Measurements from ENCODE around the gene PCDHGB3. TPM values are rescaled to one million over a fixed set of nuclear protein-coding genes. Genes with fewer than 3 reads are reported as not detected.

Gene PCDHGB3
- 0.83 and 1.5 TPM in 2 replicates for total RNA-seq (2014; rRNA removed; shearing (Covaris generic))

GRCh38 chr5:141369994-141370848 is at the start of gene PCDHGB3:
Gene PCDHGB3, plus strand, starts transcription at chr5:141370242. Its CDS starts 153 bp downstream, at chr5:141370395.

DNA sequence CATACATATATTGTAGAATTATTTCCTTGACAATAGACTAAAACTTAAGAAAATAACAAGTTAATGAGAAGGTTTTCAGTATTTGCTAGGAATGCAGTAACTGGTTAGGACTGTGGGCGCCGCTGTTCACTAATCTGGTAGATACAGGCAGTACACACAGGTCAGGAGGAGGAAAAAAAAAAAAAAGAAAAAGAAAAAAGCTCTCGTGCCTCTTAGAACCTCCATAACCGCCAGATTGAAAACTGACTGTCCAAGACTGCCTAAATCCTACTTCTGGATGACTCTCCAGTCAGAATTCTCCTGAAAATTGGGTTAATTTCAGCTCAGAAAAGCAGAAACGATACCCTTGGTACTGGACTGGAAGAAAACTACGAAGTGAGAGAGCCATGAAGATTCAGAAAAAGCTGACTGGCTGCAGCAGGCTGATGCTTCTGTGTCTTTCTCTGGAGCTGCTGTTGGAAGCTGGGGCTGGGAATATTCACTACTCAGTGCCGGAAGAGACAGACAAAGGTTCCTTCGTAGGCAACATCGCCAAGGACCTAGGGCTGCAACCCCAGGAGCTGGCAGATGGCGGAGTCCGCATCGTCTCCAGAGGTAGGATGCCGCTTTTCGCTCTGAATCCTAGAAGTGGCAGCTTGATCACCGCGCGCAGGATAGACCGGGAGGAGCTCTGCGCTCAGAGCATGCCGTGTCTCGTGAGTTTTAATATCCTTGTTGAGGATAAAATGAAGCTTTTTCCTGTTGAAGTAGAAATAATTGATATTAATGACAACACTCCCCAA is 39.6 kb upstream of the PCDHGB3 start, which contains the start of gene PCDHGA1:
Gene PCDHGA1 (plus strand): TSS at position 216 of the 782 bp plus-strand sequence.

DNA sequence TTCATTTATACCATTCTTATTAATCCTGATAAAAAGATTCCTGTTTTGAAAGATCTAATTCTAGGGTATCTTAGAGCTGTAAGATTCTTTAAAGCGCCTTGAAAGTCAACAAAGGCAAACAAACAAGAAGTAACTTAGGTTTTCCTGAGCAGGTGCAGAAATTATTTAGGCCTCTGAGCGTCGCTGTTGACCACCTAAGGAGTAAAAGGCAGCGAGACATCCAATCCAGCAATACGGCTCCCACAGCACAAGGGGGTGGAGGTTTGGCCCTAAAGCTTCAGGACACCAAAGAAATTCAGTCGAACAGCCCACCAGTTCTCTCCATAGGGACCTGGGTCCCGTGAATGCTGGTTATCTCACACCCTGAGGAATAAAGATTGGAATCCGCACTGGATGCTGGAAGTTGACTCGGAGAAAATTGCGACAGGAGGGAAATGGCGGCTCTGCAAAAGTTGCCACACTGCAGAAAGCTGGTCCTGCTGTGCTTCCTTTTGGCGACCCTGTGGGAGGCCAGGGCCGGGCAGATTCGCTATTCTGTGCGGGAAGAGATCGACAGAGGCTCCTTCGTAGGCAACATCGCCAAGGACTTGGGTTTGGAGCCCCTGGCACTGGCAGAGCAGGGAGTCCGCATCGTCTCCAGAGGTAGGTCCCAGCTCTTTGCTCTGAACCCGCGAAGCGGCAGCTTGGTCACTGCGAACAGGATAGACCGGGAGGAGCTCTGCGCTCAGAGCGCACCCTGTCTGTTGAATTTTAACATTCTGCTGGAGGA is 31.3 kb upstream of the PCDHGB3 start, which contains the start of gene PCDHGA2:
Gene PCDHGA2 (plus strand): TSS at position 223 of the 769 bp plus-strand sequence.

DNA sequence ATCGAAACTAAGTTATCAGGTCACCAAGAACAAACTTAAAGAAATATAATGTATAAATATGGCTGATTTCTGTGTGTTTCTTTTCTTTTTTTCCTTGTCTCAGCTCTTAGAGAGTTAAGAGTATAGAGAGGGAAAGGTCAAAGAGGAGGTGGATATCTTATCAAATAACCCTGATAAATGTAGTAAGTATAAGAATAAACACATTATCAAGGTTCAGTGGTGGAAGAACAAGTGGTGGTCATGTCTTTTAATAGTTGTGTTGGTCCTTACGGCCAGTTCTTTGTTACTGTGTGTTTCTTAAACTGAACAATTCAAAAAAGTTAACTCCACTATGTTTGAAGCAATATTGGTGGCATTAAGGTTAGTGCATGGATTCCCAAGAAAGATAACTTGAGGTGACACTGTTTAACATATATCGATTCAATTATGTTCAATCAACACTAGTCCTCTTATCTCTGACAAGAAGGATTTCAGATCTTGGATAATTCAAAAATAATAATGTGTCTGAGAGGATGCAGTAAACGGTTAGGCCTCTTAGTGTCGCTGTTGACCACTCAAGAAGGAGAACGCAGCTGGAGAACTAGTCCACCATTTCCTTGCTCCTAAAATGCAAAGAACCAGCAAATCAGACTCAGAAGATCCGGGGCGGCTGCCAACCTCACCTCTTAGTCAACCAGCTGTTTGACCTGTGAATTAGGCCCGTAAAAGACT is 26.6 kb upstream of the PCDHGB3 start, which contains the start of gene PCDHGA3:
Gene PCDHGA3 (plus strand): TSS at position 588 of the 711 bp plus-strand sequence. CDS start 205 bp downstream, outside the sequence.

DNA sequence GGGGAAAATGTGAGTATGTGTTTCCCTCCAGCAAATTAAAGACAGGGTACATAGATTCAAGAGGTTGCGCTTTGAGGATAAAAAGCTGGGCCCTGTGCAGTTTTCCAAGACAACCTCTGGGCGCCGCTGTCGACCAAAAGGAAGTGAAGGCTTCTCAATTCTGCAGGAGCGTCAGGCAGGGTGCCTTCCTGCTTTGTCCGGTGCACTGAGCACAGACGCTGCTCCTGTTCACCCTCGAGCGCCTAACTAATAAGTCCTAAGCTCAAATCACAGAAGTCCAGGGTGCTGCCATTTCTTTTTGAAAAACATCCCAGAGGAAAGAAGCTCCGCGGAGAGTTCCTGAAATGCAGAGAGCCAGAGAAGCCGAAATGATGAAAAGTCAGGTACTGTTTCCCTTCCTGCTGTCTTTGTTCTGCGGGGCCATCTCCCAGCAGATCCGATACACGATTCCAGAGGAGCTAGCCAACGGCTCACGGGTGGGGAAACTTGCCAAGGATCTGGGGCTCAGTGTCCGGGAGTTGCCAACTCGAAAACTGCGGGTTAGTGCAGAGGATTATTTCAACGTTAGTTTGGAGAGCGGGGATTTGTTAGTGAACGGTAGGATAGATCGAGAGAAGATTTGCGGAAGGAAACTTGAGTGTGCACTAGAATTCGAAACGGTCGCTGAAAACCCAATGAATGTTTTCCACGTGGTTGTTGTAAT is 20.0 kb upstream of the PCDHGB3 start, which contains the start of gene PCDHGB1:
Gene PCDHGB1 (plus strand): TSS at position 183 of the 703 bp plus-strand sequence. CDS start 162 bp downstream, at position 345.

GRCh38 chr5:141354900-141355469 is 15.1 kb upstream of the PCDHGB3 start, which contains the start of gene PCDHGA4:
Gene PCDHGA4, plus strand, starts transcription at chr5:141355021. Its CDS starts 87 bp downstream, at chr5:141355108.

DNA sequence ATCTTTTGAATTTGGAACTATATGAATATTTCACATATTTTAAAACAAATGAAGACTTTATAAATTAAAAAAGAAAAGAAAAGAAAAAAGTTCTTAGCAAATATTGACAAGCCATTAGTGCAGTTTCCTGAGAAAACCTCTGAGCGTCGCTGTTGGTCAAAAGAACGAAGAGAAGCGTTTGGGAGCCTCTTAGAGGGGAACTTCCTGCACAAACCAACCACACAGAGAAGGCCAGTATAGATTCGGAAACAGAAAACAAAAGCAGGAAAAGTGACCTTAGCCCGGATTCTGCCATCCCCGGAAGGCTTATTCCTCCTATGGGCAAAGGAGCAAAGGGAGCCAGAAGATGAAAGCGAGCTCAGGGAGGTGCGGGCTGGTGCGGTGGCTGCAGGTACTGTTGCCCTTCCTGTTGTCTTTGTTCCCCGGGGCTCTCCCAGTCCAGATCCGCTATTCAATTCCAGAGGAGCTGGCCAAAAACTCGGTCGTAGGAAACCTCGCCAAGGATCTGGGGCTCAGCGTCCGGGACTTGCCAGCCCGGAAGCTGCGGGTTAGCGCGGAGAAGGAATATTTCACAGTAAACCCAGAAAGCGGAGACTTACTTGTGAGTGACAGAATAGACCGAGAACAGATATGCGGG is 10.1 kb upstream of the PCDHGB3 start, which contains the start of gene PCDHGB2:
Gene PCDHGB2 (plus strand): TSS at position 205 of the 637 bp plus-strand sequence. CDS start 142 bp downstream, at position 347.

DNA sequence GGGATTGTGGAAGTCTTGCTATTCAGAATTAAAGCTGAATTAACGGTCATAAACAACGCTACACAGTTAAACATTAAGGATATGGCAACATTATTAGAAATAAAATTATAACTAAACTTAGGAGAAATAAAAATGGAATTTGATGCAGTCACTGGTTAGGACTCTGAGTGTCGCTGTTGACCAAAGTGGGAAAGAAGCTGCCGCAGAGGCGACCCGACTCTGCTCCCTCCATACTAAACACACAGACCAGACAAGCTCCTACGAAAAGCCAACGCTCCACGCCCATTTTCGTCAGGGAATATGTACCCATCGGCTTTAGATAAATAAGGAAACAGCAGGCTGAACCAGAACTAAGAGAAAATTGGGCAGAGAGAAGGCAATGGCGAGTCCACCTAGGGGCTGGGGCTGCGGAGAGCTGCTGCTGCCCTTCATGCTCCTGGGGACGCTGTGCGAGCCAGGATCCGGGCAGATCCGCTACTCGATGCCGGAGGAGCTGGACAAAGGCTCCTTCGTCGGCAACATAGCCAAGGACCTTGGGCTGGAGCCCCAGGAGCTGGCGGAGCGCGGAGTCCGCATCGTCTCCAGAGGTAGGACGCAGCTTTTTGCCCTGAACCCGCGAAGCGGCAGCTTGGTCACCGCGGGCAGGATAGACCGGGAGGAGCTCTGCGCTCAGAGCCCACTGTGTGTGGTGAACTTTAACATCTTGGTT is 5.9 kb upstream of the PCDHGB3 start, which contains the start of gene PCDHGA5:
Gene PCDHGA5 (plus strand): TSS at position 211 of the 709 bp plus-strand sequence. CDS start 169 bp downstream, at position 380.

DNA sequence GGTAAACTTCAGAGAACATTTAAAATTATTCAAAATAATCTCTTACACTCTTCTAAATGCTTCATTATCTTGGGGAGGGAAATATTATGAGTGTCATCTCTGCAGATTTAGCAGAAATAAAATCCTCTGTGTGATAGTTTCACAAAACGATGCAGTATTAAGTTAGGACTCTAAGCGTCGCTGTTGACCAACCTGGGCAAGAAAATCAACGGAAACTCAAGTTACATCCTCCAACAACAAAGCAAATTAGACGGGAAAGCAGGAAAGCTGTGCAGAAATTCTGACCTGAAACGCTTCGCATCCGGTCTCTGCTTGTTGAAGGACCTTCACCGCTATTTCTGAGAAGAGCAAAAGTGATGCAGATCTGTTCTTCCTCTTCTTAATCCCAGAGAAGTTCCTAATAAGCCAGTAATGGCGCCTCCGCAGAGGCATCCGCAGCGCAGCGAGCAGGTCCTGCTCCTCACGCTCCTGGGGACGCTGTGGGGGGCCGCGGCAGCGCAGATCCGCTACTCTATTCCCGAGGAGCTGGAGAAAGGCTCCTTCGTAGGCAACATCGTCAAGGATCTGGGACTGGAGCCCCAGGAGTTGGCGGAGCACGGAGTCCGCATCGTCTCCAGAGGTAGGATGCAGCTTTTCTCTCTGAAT is 3.8 kb downstream of the PCDHGB3 start, which contains the start of gene PCDHGA6:
Gene PCDHGA6 (plus strand): TSS at position 219 of the 645 bp plus-strand sequence. CDS start 193 bp downstream, at position 412.

DNA sequence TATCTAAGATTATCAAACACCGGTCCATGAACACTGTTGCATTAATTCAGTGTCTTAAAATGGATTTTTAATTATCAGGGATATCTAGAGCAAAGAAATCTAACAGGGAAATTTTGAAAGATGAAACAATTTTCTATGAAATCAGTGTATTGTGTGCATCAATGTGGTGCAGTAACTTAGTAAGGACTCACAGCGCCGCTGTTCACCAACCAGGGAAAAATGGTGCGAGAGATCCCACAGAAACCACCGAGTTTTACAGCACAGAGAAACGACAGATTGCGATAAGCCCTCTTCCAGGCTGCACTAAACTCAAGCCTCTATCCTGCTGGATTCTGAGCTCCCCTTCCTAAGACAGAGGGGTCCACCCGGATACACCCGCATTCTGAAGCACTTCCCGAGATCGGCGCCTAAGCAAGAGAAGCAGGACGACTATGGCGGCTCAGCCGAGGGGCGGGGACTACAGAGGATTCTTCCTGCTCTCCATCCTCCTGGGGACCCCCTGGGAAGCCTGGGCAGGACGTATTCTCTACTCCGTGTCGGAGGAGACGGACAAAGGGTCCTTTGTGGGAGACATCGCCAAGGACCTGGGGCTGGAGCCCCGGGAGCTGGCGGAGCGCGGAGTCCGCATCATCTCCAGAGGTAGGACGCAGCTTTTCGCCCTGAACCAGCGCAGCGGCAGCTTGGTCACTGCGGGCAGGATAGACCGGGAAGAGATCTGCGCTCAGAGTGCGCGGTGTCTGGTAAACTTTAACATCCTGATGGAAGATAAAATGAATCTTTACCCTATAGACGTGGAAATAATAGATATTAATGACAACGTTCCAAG is 12.6 kb downstream of the PCDHGB3 start, which contains the start of gene PCDHGA7:
Gene PCDHGA7 (plus strand): TSS at position 274 of the 826 bp plus-strand sequence. CDS start 158 bp downstream, at position 432.

DNA sequence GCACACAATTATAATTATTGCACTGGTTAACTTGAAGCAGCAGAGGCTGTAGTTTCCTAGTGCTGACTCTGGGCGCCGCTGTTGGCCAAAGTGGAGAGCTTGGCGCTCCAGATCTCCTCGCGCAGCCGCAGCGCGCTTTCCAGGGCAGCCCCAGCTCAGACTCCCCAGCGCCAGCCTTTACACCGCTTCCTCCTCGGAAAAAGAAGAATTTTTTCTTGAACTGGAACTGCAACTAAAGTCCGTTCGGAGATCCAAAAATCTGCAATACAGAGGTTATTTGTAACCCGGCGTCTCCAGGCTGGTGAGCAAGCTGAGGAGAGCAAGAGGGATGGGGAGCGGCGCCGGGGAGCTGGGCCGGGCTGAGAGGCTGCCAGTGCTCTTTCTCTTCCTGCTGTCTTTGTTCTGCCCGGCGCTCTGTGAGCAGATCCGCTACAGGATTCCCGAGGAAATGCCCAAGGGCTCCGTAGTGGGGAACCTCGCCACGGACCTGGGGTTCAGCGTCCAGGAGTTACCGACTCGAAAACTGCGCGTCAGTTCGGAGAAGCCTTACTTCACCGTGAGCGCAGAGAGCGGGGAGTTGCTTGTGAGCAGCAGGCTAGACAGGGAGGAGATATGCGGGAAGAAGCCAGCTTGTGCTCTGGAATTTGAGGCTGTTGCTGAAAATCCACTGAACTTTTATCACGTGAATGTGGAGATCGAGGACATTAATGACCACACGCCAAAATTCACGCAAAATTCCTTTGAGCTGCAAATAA is 17.7 kb downstream of the PCDHGB3 start, which contains the start of gene PCDHGB4:
Gene PCDHGB4 (plus strand): TSS at position 142 of the 755 bp plus-strand sequence. CDS start 187 bp downstream, at position 329.

GRCh38 chr5:141392429-141393198 is 22.6 kb downstream of the PCDHGB3 start, which contains the start of gene PCDHGA8:
Gene PCDHGA8, plus strand, starts transcription at chr5:141392633. Its CDS starts 181 bp downstream, at chr5:141392814.

GRCh38 chr5:141397756-141398551 is 27.9 kb downstream of the PCDHGB3 start, which contains the start of gene PCDHGB5:
Gene PCDHGB5, plus strand, starts transcription at chr5:141397947. Its CDS starts 181 bp downstream, at chr5:141398128.

GRCh38 chr5:141402553-141403243 is 32.7 kb downstream of the PCDHGB3 start, which contains the start of gene PCDHGA9:
Gene PCDHGA9, plus strand, starts transcription at chr5:141402778. Its CDS starts 175 bp downstream, at chr5:141402953.

